ENCODE data around the gene RBPJL.

The RBPJL gene

DNA sequence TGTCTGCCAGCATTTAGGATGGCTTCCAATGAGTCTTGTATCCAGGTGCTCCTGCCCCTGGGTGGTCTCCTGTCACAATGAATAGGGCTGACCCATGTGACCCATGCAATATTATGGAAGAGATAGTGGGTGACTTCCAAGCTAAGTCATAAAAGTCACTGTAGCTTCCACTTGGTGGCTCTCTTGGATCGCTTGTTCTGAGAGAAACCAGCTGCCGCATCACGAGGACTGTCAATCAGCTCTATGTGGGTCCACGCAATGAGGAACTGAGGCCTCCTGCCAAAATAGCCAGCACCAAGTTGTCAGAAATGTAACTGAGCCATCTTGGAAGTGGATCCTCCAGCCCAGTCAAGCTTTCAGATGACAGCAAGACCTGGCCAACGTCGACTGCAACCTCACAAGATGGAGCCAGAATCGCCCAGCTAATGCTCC lies 16.3 kb downstream of the RBPJL start:
- no peak overlapping the region for H3K4me3 ChIP-seq (replicated peaks; ENCODE audit: low read depth, low read length)
- TF ChIP-seq, protein P1, sequence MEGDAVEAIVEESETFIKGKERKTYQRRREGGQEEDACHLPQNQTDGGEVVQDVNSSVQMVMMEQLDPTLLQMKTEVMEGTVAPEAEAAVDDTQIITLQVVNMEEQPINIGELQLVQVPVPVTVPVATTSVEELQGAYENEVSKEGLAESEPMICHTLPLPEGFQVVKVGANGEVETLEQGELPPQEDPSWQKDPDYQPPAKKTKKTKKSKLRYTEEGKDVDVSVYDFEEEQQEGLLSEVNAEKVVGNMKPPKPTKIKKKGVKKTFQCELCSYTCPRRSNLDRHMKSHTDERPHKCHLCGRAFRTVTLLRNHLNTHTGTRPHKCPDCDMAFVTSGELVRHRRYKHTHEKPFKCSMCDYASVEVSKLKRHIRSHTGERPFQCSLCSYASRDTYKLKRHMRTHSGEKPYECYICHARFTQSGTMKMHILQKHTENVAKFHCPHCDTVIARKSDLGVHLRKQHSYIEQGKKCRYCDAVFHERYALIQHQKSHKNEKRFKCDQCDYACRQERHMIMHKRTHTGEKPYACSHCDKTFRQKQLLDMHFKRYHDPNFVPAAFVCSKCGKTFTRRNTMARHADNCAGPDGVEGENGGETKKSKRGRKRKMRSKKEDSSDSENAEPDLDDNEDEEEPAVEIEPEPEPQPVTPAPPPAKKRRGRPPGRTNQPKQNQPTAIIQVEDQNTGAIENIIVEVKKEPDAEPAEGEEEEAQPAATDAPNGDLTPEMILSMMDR (IDR thresholded peaks at IDR 0.05; ENCODE audit: low read length, missing control alignments) = peak; percentile 2
- DNase-seq (ENCODE audit: low read depth) = peak; percentile 63

DNA sequence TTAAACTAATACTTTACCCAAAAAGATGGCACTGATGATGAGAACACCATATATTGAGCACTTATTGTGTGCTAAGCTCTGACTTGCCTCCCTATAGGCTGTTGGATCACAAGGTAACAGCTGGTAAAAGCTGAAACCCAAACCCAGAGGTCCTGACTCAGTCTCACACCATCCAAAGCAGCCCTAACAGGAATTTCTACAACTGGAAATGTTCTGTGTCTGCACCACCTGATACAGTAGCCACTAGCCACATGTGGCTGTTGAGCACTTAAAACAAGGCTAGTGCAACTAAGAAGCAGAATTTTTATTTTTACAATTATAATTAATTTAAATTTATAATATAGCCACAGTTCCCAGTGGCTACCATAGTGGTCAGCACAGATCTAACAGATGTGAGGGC lies 17.1 kb downstream of the RBPJL start:
- no peak for DNase-seq (ENCODE audit: low read depth)
- TF ChIP-seq, protein P1 (IDR thresholded peaks at IDR 0.05; ENCODE audit: low read length, missing control alignments) = no peak
- no peak overlapping the region for H3K4me3 ChIP-seq (replicated peaks; ENCODE audit: low read depth, low read length)

DNA sequence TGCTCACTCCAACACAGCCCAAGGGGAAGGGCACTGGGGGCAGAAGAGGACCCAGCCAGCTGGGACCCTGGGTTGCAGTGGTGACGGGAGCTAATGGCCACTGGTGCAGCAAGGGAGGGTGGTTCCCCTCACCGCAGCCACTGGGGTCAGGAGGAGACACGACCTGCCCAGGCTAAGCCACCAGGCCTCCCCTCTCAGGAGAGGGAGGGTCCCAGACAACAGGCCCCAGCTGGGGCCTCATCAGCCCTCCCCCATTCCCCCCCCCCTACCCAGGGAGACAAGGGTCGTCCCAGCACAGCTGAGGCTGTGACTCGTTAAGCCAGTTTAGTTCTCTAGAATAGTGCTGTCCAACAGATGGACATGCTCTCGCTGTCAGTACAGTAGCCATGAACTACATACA lies 18.7 kb downstream of the RBPJL start:
- TF ChIP-seq, protein P1 (IDR thresholded peaks at IDR 0.05; ENCODE audit: low read length, missing control alignments) = no peak
- no peak overlapping the region for H3K4me3 ChIP-seq (replicated peaks; ENCODE audit: low read depth, low read length)
- DNase-seq (ENCODE audit: low read depth) = no peak

DNA sequence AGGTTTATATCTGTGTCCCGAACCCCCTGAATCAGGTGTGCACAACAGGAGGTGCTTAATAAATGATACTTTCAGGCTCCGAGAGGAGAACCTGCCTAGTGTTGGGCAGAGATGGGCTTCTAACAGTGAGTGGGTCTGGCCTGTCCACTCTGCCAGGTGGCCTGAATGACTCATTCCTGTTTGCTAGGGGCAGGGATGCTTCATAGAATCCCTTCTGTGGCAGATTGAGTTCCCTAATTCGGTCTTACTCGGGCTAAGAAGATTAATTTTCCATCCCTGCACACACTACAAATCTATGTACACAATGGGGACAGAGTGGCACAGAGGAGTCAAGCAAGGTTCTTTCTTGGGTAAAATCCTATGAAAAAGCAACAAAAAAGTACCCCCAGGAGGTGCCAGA lies 21.8 kb downstream of the RBPJL start:
- no peak for DNase-seq (ENCODE audit: low read depth)
- H3K4me3 ChIP-seq (replicated peaks; ENCODE audit: low read depth, low read length) = no peak overlapping the region
- TF ChIP-seq, protein P1 (IDR thresholded peaks at IDR 0.05; ENCODE audit: low read length, missing control alignments) = no peak

DNA sequence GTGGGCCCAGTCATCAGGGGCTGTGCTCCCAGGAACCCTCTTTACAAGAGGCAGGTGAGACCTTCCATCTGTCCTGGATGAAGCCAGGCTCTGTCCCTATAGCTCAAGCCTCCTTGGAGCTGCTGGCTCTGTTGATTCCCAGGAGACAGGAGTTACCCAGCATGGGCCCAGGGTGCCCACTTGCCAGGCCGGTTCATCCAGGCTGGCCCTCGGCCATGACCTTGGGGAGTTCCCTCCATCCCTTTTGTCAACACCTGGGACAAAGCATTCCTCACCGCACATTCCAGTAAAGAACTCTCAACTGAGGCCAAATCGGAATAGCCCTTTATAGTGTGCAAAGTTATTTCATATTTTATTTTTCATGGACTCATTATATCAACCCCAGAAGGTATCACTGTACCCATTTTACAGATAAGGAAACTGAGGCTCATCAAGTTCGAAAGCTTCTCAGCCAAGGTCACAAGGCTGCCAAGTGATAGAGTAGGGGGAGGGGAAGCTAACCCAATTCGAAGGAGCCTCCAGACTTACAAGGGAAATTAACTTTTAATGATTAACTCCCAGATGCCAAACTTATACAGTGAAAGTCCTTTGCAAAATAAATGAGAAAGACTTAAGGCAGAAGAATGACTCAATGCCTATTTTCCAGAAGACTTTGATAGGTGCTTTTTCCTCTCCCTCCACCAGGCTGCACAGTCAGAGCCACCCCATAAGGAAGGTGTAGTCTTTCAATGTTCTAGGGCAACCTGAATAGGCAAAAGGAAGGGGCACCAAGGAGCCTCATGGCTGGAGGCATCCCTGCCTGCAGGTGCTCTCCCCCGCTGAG lies 23.1 kb downstream of the RBPJL start:
- TF ChIP-seq, protein P1 (IDR thresholded peaks at IDR 0.05; ENCODE audit: low read length, missing control alignments) = no peak
- H3K4me3 ChIP-seq (replicated peaks; ENCODE audit: low read depth, low read length) = no peak overlapping the region
- DNase-seq (ENCODE audit: low read depth) = no peak

DNA sequence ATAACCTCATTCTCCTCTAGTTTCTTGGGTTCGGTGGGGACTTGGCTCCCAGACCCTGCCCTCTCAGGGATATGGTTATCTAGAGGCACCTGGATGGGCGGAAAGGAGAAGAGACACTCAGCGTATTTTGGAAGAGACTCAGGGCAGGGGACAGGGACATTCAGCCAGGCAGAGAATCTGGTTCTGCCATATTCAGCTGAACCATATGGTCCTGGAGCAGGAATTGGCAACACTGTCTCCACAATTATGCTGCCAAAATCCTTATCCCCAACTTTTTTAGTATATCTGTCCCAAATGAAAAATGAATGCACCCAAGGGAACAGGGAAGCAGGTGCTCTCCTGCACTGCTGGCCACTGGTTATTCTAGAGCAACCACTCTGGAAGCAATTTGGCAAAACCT lies 23.8 kb downstream of the RBPJL start:
- TF ChIP-seq, protein P1 (IDR thresholded peaks at IDR 0.05; ENCODE audit: low read length, missing control alignments) = no peak
- no peak for DNase-seq (ENCODE audit: low read depth)
- H3K4me3 ChIP-seq (replicated peaks; ENCODE audit: low read depth, low read length) = no peak overlapping the region
